ENCODE results near the gene PTCRA.

The PTCRA gene

GRCh38 chr6:42974919-42975505, 59.2 kb downstream of the PTCRA start:
- DNase-seq: no peak
